ENCODE measurements around the gene UGT1A4.

DNA sequence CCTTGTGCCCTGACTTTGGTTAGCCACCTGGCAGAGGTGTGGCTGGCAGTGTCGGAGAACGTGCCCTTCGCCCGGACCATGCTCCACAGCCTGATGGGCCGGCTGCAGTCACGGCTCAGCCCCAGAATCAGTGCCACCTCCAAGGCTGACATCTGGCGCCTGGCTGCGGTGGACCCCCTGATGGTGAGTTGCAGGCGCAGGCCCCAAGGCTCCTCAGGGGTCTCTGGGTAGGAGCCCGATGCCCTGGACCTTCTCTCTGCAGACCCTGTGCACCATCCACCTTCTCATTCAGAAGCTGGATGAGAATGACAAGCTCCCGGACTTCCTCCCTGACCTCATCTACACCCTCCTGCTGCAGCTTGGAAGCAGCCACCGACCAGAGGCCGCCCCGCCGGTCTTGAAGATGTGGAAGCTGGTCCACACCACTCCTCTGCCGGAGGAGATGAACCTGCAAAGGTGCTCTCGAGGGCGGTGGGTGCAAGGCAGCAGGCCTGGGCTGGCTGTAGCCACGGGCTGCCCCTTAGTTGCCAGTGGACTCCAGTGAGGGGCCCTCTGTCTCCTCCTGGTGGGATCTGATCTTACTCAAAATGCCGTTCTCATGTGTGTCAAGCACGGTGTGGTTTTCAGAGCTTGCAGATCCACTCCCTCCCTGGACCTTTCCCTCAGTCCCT, 103.7 kb downstream of the UGT1A4 start:
- TF ChIP-seq, protein P1, sequence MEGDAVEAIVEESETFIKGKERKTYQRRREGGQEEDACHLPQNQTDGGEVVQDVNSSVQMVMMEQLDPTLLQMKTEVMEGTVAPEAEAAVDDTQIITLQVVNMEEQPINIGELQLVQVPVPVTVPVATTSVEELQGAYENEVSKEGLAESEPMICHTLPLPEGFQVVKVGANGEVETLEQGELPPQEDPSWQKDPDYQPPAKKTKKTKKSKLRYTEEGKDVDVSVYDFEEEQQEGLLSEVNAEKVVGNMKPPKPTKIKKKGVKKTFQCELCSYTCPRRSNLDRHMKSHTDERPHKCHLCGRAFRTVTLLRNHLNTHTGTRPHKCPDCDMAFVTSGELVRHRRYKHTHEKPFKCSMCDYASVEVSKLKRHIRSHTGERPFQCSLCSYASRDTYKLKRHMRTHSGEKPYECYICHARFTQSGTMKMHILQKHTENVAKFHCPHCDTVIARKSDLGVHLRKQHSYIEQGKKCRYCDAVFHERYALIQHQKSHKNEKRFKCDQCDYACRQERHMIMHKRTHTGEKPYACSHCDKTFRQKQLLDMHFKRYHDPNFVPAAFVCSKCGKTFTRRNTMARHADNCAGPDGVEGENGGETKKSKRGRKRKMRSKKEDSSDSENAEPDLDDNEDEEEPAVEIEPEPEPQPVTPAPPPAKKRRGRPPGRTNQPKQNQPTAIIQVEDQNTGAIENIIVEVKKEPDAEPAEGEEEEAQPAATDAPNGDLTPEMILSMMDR (IDR thresholded peaks at IDR 0.05) = no peak
- no peak for TF ChIP-seq POLR2A (IDR thresholded peaks at IDR 0.05)
